ES-I3 (cell line): ENCODE results near the gene ZDHHC11B.
"Not testable (repeated sequence)": the region's sequence is repeated elsewhere in the genome, so short reads cannot be mapped to it uniquely, and the experiment has no call there.

Experiments
- H3K36me3 ChIP-seq: 2 replicates; pipeline ENCODE4 v1.6.1; 2013; ENCODE audit warnings: mild to moderate bottlenecking, low read length, control low read depth, moderate library complexity; ENCODE audit not compliant: insufficient read depth
- H3K4me1 ChIP-seq: 2 replicates; pipeline ENCODE4 v1.6.1; 2013; ENCODE audit warnings: mild to moderate bottlenecking, control low read depth, low read length; ENCODE audit not compliant: insufficient read depth
- H3K9ac ChIP-seq: 2 replicates; pipeline ENCODE4 v1.6.1; 2013; ENCODE audit warnings: low read depth, mild to moderate bottlenecking, low read length, moderate library complexity
- H3K9me3 ChIP-seq: 2 replicates; pipeline ENCODE4 v1.6.1; 2013; ENCODE audit warnings: mild to moderate bottlenecking, low read length, moderate library complexity; ENCODE audit not compliant: control insufficient read depth, insufficient read depth

The ZDHHC11B gene

GRCh38 chr5:757346-757930 is 27.1 kb downstream of the ZDHHC11B start:
- Histone ChIP-seq H3K4me1 (no peaks in the 10 kb centered on the region), H3K36me3 (no peaks in the 10 kb centered on the region), H3K9me3 (no peaks in the 10 kb centered on the region), H3K9ac (no peak overlapping the region)

GRCh38 chr5:756865-757345 is 27.6 kb downstream of the ZDHHC11B start:
- no peaks in the 10 kb centered on the region for H3K36me3 ChIP-seq
- H3K4me1 ChIP-seq = no peaks in the 10 kb centered on the region
- H3K9me3 ChIP-seq = no peaks in the 10 kb centered on the region
- H3K9ac ChIP-seq = no peak overlapping the region

- Histone ChIP-seq H3K9me3 (no peaks in the 10 kb centered on the region), H3K9ac (no peak overlapping the region), H3K4me1 (no peaks in the 10 kb centered on the region), H3K36me3 (no peaks in the 10 kb centered on the region)
Measured at GRCh38 chr5:756171-756570, 28.4 kb downstream of the ZDHHC11B start.

- not testable (repeated sequence) for H3K36me3 ChIP-seq, H3K9ac ChIP-seq, H3K4me1 ChIP-seq, H3K9me3 ChIP-seq
Measured at GRCh38 chr5:754143-754632, 30.3 kb downstream of the ZDHHC11B start.

- H3K4me1 ChIP-seq, H3K9ac ChIP-seq, H3K9me3 ChIP-seq, H3K36me3 ChIP-seq: not testable (repeated sequence)
Measured at GRCh38 chr5:753567-754142, 30.9 kb downstream of the ZDHHC11B start.

GRCh38 chr5:752532-753115 is 31.9 kb downstream of the ZDHHC11B start:
- H3K9ac ChIP-seq, H3K36me3 ChIP-seq, H3K4me1 ChIP-seq, H3K9me3 ChIP-seq: not testable (repeated sequence)

GRCh38 chr5:751992-752391 is 32.5 kb downstream of the ZDHHC11B start:
- not testable (repeated sequence) for H3K9ac ChIP-seq

GRCh38 chr5:751496-751895 is 33.0 kb downstream of the ZDHHC11B start:
- no peaks in the 10 kb centered on the region for H3K4me1 ChIP-seq
- no peaks in the 10 kb centered on the region for H3K36me3 ChIP-seq
- H3K9me3 ChIP-seq = no peaks in the 10 kb centered on the region
- no peak overlapping the region for H3K9ac ChIP-seq

More at GRCh38 chr5:751992-752391, 32.5 kb downstream of the ZDHHC11B start:
- not testable (repeated sequence) for H3K36me3 ChIP-seq, H3K4me1 ChIP-seq, H3K9me3 ChIP-seq

- not testable (repeated sequence) for H3K36me3 ChIP-seq, H3K4me1 ChIP-seq, H3K9ac ChIP-seq, H3K9me3 ChIP-seq
Measured at GRCh38 chr5:750226-750625, 34.3 kb downstream of the ZDHHC11B start.

- no peak overlapping the region for H3K9ac ChIP-seq
- no peaks in the 10 kb centered on the region for H3K36me3 ChIP-seq
- no peaks in the 10 kb centered on the region for H3K9me3 ChIP-seq
- H3K4me1 ChIP-seq = no peaks in the 10 kb centered on the region
Measured at GRCh38 chr5:749101-749670, 35.3 kb downstream of the ZDHHC11B start.

- not testable (repeated sequence) for H3K4me1 ChIP-seq, H3K9ac ChIP-seq, H3K36me3 ChIP-seq, H3K9me3 ChIP-seq
Measured at GRCh38 chr5:748011-748980, 36.2 kb downstream of the ZDHHC11B start.

- not testable (repeated sequence) for H3K36me3 ChIP-seq, H3K9me3 ChIP-seq, H3K4me1 ChIP-seq, H3K9ac ChIP-seq
Measured at GRCh38 chr5:747303-747844, 37.2 kb downstream of the ZDHHC11B start.

GRCh38 chr5:746258-746761 is 38.2 kb downstream of the ZDHHC11B start:
- Histone ChIP-seq H3K36me3 (no peaks in the 10 kb centered on the region), H3K4me1 (no peaks in the 10 kb centered on the region), H3K9ac (no peak overlapping the region), H3K9me3 (no peaks in the 10 kb centered on the region)
